Immature natural killer cell (primary cell): ENCODE results near the gene PLCB4. TPM values are rescaled to one million over a fixed set of nuclear protein-coding genes. Genes with fewer than 3 reads are reported as not detected.

ENCODE experiments used
- DNase-seq, 3 donors: peaks; one replicate each; pipeline ENCODE4 v3.0.0; 2022; ENCODE audit warnings: mixed read lengths in 1 of 3
- H3K27ac Mint-ChIP-seq, 6 donors: one replicate each; pipeline ENCODE4 v1.8.0; 2020; ENCODE audit warnings: mixed read lengths in 6 of 6, mild to moderate bottlenecking in 5 of 6, inconsistent platforms in 4 of 6, moderate library complexity in 3 of 6
- H3K27me3 Mint-ChIP-seq, 3 donors: one replicate each; pipeline ENCODE4 v1.8.0; 2020 to 2021; ENCODE audit warnings: low read depth in 3 of 3, mild to moderate bottlenecking in 3 of 3, mixed read lengths in 3 of 3, moderate library complexity in 3 of 3, inconsistent platforms in 1 of 3
- H3K36me3 Mint-ChIP-seq, 3 donors: one replicate each; pipeline ENCODE4 v1.8.0; 2020; ENCODE audit warnings: mixed read lengths in 3 of 3, inconsistent platforms in 2 of 3, mild to moderate bottlenecking in 2 of 3
- H3K4me1 Mint-ChIP-seq, 2 donors: one replicate each; pipeline ENCODE4 v1.8.0; 2020; ENCODE audit warnings: inconsistent platforms in 2 of 2, mild to moderate bottlenecking in 2 of 2, mixed read lengths in 2 of 2, moderate library complexity in 1 of 2
- H3K4me3 Mint-ChIP-seq, 5 donors: one replicate each; pipeline ENCODE4 v1.8.0; 2020; ENCODE audit warnings: mild to moderate bottlenecking in 5 of 5, mixed read lengths in 5 of 5, inconsistent platforms in 3 of 5, moderate library complexity in 3 of 5
- H3K9me3 Mint-ChIP-seq, 6 donors: one replicate each; pipeline ENCODE4 v1.8.0; 2020; ENCODE audit warnings: mild to moderate bottlenecking in 6 of 6, mixed read lengths in 6 of 6, inconsistent platforms in 4 of 6, moderate library complexity in 3 of 6
- polyA plus RNA-seq, 3 donors: library from polyadenylated mRNA; unstranded; fragments of 300-500 nt; fragmentation: Illumina TruSeq; gene quantifications; one replicate each; pipeline ENCODE4 v1.2.3, GENCODE V29; 2021

The PLCB4 gene
- polyA plus RNA-seq, 3 donors from 2014 or later, result not detected

- H3K4me1 Mint-ChIP-seq, result no peaks in the 10 kb centered on the region
- H3K27ac Mint-ChIP-seq, result no peak overlapping the region
- H3K36me3 Mint-ChIP-seq, result no peaks in the 10 kb centered on the region
- peaks cover 0 to 3% (median 2%) of the 10 kb centered on the region in 3 donors for H3K27me3 Mint-ChIP-seq
- peaks cover 0 to 21% (median 4%) of the 10 kb centered on the region in 6 donors for H3K9me3 Mint-ChIP-seq
- no peak for DNase-seq
- H3K4me3 Mint-ChIP-seq, result no peak overlapping the region
Measured at GRCh38 chr20:9281803-9282202, 212.9 kb downstream of the PLCB4 start.

GRCh38 chr20:9285617-9286016 lies 216.7 kb downstream of the PLCB4 start:
- no peaks in the 10 kb centered on the region for H3K36me3 Mint-ChIP-seq
- H3K4me1 Mint-ChIP-seq, result no peaks in the 10 kb centered on the region
- DNase-seq, result no peak
- H3K9me3 Mint-ChIP-seq, result peaks cover 0 to 14% (median 2%) of the 10 kb centered on the region in 6 donors
- no peak overlapping the region for H3K27ac Mint-ChIP-seq
- H3K4me3 Mint-ChIP-seq, result no peak overlapping the region
- peaks cover 0 to 3% (median 2%) of the 10 kb centered on the region in 3 donors for H3K27me3 Mint-ChIP-seq

- Mint-ChIP-seq H3K9me3 (peaks cover 0 to 13% (median 2%) of the 10 kb centered on the region in 6 donors), H3K4me1 (no peaks in the 10 kb centered on the region), H3K36me3 (no peaks in the 10 kb centered on the region), H3K4me3 (no peak overlapping the region), H3K27ac (no peak overlapping the region), H3K27me3 (peaks cover 0 to 3% (median 2%) of the 10 kb centered on the region in 3 donors)
- no peak for DNase-seq
Measured at GRCh38 chr20:9286501-9287461, 217.9 kb downstream of the PLCB4 start.

GRCh38 chr20:9287826-9288225 lies 218.9 kb downstream of the PLCB4 start:
- no peak for DNase-seq
- Mint-ChIP-seq H3K27ac (no peak overlapping the region), H3K4me1 (no peaks in the 10 kb centered on the region), H3K27me3 (peaks cover 0 to 2% (median 2%) of the 10 kb centered on the region in 3 donors), H3K9me3 (peaks cover 0 to 13% (median 4%) of the 10 kb centered on the region in 6 donors), H3K36me3 (no peaks in the 10 kb centered on the region), H3K4me3 (no peak overlapping the region)

GRCh38 chr20:9290331-9290730 lies 221.4 kb downstream of the PLCB4 start:
- Mint-ChIP-seq H3K4me3 (no peak overlapping the region), H3K27me3 (peaks cover 0 to 3% (median 2%) of the 10 kb centered on the region in 3 donors), H3K27ac (no peak overlapping the region), H3K4me1 (no peaks in the 10 kb centered on the region), H3K9me3 (peaks cover 0 to 10% (median 3%) of the 10 kb centered on the region in 6 donors), H3K36me3 (no peaks in the 10 kb centered on the region)
- no peak for DNase-seq

GRCh38 chr20:9293145-9293544 lies 224.3 kb downstream of the PLCB4 start:
- Mint-ChIP-seq H3K27me3 (peaks cover 1 to 3% (median 2%) of the 10 kb centered on the region in 3 donors), H3K4me3 (no peak overlapping the region), H3K9me3 (peaks cover 1 to 10% (median 3%) of the 10 kb centered on the region in 6 donors)

GRCh38 chr20:9294041-9294440 lies 225.2 kb downstream of the PLCB4 start:
- H3K27ac Mint-ChIP-seq, result no peak overlapping the region
- DNase-seq, result no peak
- no peak overlapping the region for H3K4me3 Mint-ChIP-seq
- H3K9me3 Mint-ChIP-seq, result peaks cover 0 to 10% (median 2%) of the 10 kb centered on the region in 6 donors
- peaks cover 1 to 3% (median 2%) of the 10 kb centered on the region in 3 donors for H3K27me3 Mint-ChIP-seq
- H3K4me1 Mint-ChIP-seq, result no peaks in the 10 kb centered on the region
- H3K36me3 Mint-ChIP-seq, result no peaks in the 10 kb centered on the region

More at GRCh38 chr20:9293145-9293544, 224.3 kb downstream of the PLCB4 start:
- H3K27ac Mint-ChIP-seq, result no peak overlapping the region
- H3K36me3 Mint-ChIP-seq, result no peaks in the 10 kb centered on the region
- H3K4me1 Mint-ChIP-seq, result no peaks in the 10 kb centered on the region
- DNase-seq, result no peak

- peaks cover 0 to 3% (median 3%) of the 10 kb centered on the region in 3 donors for H3K27me3 Mint-ChIP-seq
- no peaks in the 10 kb centered on the region for H3K4me1 Mint-ChIP-seq
- DNase-seq, result no peak
- no peaks in the 10 kb centered on the region for H3K36me3 Mint-ChIP-seq
- no peak overlapping the region for H3K4me3 Mint-ChIP-seq
- H3K9me3 Mint-ChIP-seq, result peaks cover 0 to 4% (median 2%) of the 10 kb centered on the region in 6 donors
- no peak overlapping the region for H3K27ac Mint-ChIP-seq
Measured at GRCh38 chr20:9298906-9299305, 230.0 kb downstream of the PLCB4 start.

GRCh38 chr20:9300080-9300479 lies 231.2 kb downstream of the PLCB4 start:
- Mint-ChIP-seq H3K36me3 (no peaks in the 10 kb centered on the region), H3K4me3 (no peak overlapping the region), H3K27me3 (peaks cover 1 to 3% (median 2%) of the 10 kb centered on the region in 3 donors), H3K27ac (no peak overlapping the region), H3K9me3 (peaks cover 0 to 6% (median 2%) of the 10 kb centered on the region in 6 donors), H3K4me1 (no peaks in the 10 kb centered on the region)
- no peak for DNase-seq

GRCh38 chr20:9300534-9300933 lies 231.6 kb downstream of the PLCB4 start:
- H3K27me3 Mint-ChIP-seq, result peaks cover 1 to 3% (median 2%) of the 10 kb centered on the region in 3 donors
- no peak overlapping the region for H3K27ac Mint-ChIP-seq
- H3K4me3 Mint-ChIP-seq, result no peak overlapping the region
- H3K4me1 Mint-ChIP-seq, result no peaks in the 10 kb centered on the region
- peaks cover 0 to 6% (median 4%) of the 10 kb centered on the region in 6 donors for H3K9me3 Mint-ChIP-seq
- H3K36me3 Mint-ChIP-seq, result no peaks in the 10 kb centered on the region
- no peak for DNase-seq

GRCh38 chr20:9301129-9302090 lies 232.5 kb downstream of the PLCB4 start:
- H3K27ac Mint-ChIP-seq, result no peak overlapping the region
- peaks cover 0 to 6% (median 4%) of the 10 kb centered on the region in 6 donors for H3K9me3 Mint-ChIP-seq
- no peaks in the 10 kb centered on the region for H3K36me3 Mint-ChIP-seq
- no peak for DNase-seq
- no peak overlapping the region for H3K4me3 Mint-ChIP-seq
- H3K27me3 Mint-ChIP-seq, result peaks cover 1 to 3% (median 2%) of the 10 kb centered on the region in 3 donors
- H3K4me1 Mint-ChIP-seq, result no peaks in the 10 kb centered on the region

GRCh38 chr20:9302091-9302462 lies 233.2 kb downstream of the PLCB4 start:
- Mint-ChIP-seq H3K4me3 (no peak overlapping the region), H3K4me1 (no peaks in the 10 kb centered on the region), H3K27ac (no peak overlapping the region), H3K27me3 (peaks cover 1 to 2% (median 1%) of the 10 kb centered on the region in 3 donors), H3K9me3 (peaks cover 0 to 8% (median 4%) of the 10 kb centered on the region in 6 donors), H3K36me3 (no peaks in the 10 kb centered on the region)
- DNase-seq, result no peak

- peaks cover 0 to 2% (median 0%) of the 10 kb centered on the region in 3 donors for H3K36me3 Mint-ChIP-seq
- no peaks in the 10 kb centered on the region for H3K4me1 Mint-ChIP-seq
- no peak overlapping the region for H3K27ac Mint-ChIP-seq
- peaks cover 0 to 2% (median 2%) of the 10 kb centered on the region in 3 donors for H3K27me3 Mint-ChIP-seq
- H3K4me3 Mint-ChIP-seq, result no peak overlapping the region
- peaks cover 0 to 11% (median 3%) of the 10 kb centered on the region in 6 donors for H3K9me3 Mint-ChIP-seq
- no peak for DNase-seq
Measured at GRCh38 chr20:9306521-9306920, 237.6 kb downstream of the PLCB4 start.
